Keratinocyte (primary cell): ENCODE data around the gene LGI4. TPM values are rescaled to one million over a fixed set of nuclear protein-coding genes. Genes with fewer than 3 reads are reported as not detected.
A peak's percentile ranks its signal among the peaks of the same experiment; 100 is the strongest.

ENCODE experiments used
- DNase-seq: peaks from one replicate; pipeline ENCODE4 v3.0.0-alpha.2; 2011; ENCODE audit warnings: low read depth, missing footprints, low spot score
- FAIRE-seq: peaks from 2 replicates; lab custom pipeline; 2011; peaks lifted over from hg19 to GRCh38; lab: Jason Lieb, UNC
- H2AFZ ChIP-seq: 2 replicates; pipeline ENCODE4 v1.6.0; 2012; ENCODE audit warnings: low read length, control low read depth, inconsistent platforms; ENCODE audit not compliant: control insufficient read depth
- H3K27ac ChIP-seq: 2 replicates; pipeline ENCODE4 v1.5.1; 2011; ENCODE audit warnings: low read length; ENCODE audit not compliant: control insufficient read depth, insufficient read depth
- H3K27me3 ChIP-seq: 3 replicates; pipeline ENCODE4 v1.6.0; 2011; ENCODE audit warnings: low read length; ENCODE audit not compliant: control insufficient read depth, insufficient read depth; ENCODE audit errors: extremely low read depth
- H3K36me3 ChIP-seq, 2 experiments: 2 replicates in 1 of 2; 3 replicates in 1 of 2; pipeline ENCODE4 v1.5.1; 2011; ENCODE audit warnings: low read length in 2 of 2, mild to moderate bottlenecking in 1 of 2; ENCODE audit not compliant: control insufficient read depth in 2 of 2, insufficient read depth in 2 of 2; ENCODE audit errors: extremely low read depth in 1 of 2
- H3K4me1 ChIP-seq: 3 replicates; pipeline ENCODE4 v1.5.1; 2011; ENCODE audit warnings: low read length; ENCODE audit not compliant: control insufficient read depth, insufficient read depth; ENCODE audit errors: extremely low read depth
- H3K4me2 ChIP-seq: 3 replicates; pipeline ENCODE4 v1.6.0; 2011; ENCODE audit warnings: low read depth, low read length; ENCODE audit not compliant: control insufficient read depth, insufficient read depth; ENCODE audit errors: extremely low read depth
- H3K4me3 ChIP-seq, 3 experiments: fragments of 200-600 bp in 1 of 3; sonication (generic) in 1 of 3; 2 replicates in 2 of 3; 3 replicates in 1 of 3; pipeline ENCODE4 v1.5.1; 2011 to 2016; ENCODE audit warnings: low read length in 3 of 3, mild to moderate bottlenecking in 3 of 3, control low read depth in 2 of 3, inconsistent platforms in 1 of 3, low read depth in 1 of 3, mixed read lengths in 1 of 3, mixed run types in 1 of 3, moderate library complexity in 1 of 3; ENCODE audit not compliant: control insufficient read depth in 2 of 3, insufficient read depth in 2 of 3; ENCODE audit errors: extremely low read depth in 1 of 3
- H3K79me2 ChIP-seq: 2 replicates; pipeline ENCODE4 v1.6.0; 2012; ENCODE audit warnings: low read length; ENCODE audit not compliant: control insufficient read depth, insufficient read depth
- H3K9ac ChIP-seq: 3 replicates; pipeline ENCODE4 v1.6.0; 2011; ENCODE audit warnings: low read length; ENCODE audit not compliant: control insufficient read depth, insufficient read depth; ENCODE audit errors: extremely low read depth
- H3K9me1 ChIP-seq: 3 replicates; pipeline ENCODE4 v1.6.0; 2011; ENCODE audit warnings: low read length; ENCODE audit not compliant: control insufficient read depth, insufficient read depth; ENCODE audit errors: extremely low read depth
- H3K9me3 ChIP-seq: 2 replicates; pipeline ENCODE4 v1.5.1; 2012; ENCODE audit warnings: low read depth, low read length; ENCODE audit not compliant: control insufficient read depth
- H4K20me1 ChIP-seq: 3 replicates; pipeline ENCODE4 v1.6.0; 2011; ENCODE audit warnings: low read length; ENCODE audit not compliant: control insufficient read depth, insufficient read depth; ENCODE audit errors: extremely low read depth
- EZH2 ChIP-seq: IDR thresholded peaks from one replicate; pipeline ENCODE4 v1.6.1; 2012; ENCODE audit warnings: inconsistent platforms, mild to moderate bottlenecking, low read length, moderate library complexity
- dilution Hi-C: fragments of 300-500 bp; cut with MboI; formaldehyde crosslinking; loops from one replicate; pipeline ENCODE4 v1.7.0; 2020; ENCODE audit warnings: low sequenced_read_pairs; ENCODE audit not compliant: extremely low pct_ligation_motif_present
- polyA plus RNA-seq, 5 experiments: library from polyadenylated mRNA; depleted of rRNA in 3 of 5; stranded (reverse) in 3 of 5; stranded (forward) in 1 of 5; unstranded in 1 of 5; fragments of >200 nt; gene quantifications; 1 replicate in 1 of 5; 2 replicates in 3 of 5; 3 replicates in 1 of 5; pipeline versions ENCODE4 v1.2.1 to v1.2.3, GENCODE V29; 2011 to 2012; ENCODE audit warnings: missing spikeins in 2 of 5, low read depth in 1 of 5, low replicate concordance in 1 of 5
- TF ChIP-seq, protein P1 (sequence below), 3 experiments: IDR thresholded peaks in 1 of 3; conservative IDR thresholded peaks in 1 of 3; optimal IDR thresholded peaks in 1 of 3; 2 replicates in 2 of 3; 3 replicates in 1 of 3; pipeline versions ENCODE3 to v1.5.1; 2011; ENCODE audit warnings: low read length in 3 of 3, mild to moderate bottlenecking in 3 of 3, moderate library complexity in 2 of 3, control low read depth in 1 of 3, inconsistent platforms in 1 of 3; ENCODE audit not compliant: insufficient read depth in 2 of 3; ENCODE audit errors: extremely low read depth in 1 of 3

The LGI4 gene
- polyA plus RNA-seq, 1 donor (not counting 4 experiments of a cell fraction or from before 2014, with no cell fraction given) = 0.01 TPM

DNA sequence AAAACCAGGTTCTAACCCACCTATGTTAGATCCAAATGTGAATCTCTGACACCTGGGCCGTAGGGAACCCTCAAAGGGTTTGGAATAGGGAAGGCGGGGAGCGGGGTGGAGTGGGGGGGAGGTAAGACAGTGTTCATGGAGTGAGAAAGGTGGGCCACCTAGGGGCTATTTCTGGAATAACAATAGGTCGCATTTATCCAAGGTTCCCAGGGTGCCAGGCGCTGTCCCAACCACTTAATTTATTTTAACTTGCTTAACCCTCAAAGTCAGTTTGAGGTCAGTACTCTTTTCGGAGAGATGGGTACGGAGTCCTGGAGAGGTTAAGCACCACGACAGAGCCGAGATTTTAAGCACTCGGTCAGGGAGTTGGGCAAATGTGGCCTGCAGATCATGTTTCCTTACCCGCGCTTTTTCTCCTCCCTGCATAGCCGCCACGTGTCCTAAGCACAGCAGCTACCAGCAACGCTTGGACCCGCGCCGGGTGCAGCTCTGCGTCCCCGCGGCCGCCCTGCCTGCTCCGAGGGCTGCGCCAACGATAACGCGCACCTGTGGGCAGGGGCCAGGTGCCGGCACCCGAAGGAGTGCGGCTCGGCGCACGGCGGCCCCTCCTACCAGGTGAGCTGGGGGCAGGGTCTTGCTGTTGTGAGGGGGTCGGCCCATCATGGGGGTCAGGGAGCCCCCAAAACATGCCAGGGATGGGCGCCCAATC is 44.2 kb downstream of the LGI4 start:
- Histone ChIP-seq H3K9me3 (no peaks in the 10 kb centered on the region), H3K36me3 (no peaks in the 10 kb centered on the region), H3K27me3 (no peaks in the 10 kb centered on the region), H3K9me1 (no peaks in the 10 kb centered on the region), H3K27ac (no peak overlapping the region), H4K20me1 (no peaks in the 10 kb centered on the region), H3K9ac (no peak overlapping the region), H3K4me1 (peaks cover 24% of the 10 kb centered on the region), H3K79me2 (no peaks in the 10 kb centered on the region), H3K4me2 (peak overlapping the region; percentile 22), H2AFZ (peak overlapping the region; percentile 57), H3K4me3 (no peak overlapping the region)
- FAIRE-seq (peak; percentile 70), DNase-seq (no peak)
- TF ChIP-seq, protein P1, sequence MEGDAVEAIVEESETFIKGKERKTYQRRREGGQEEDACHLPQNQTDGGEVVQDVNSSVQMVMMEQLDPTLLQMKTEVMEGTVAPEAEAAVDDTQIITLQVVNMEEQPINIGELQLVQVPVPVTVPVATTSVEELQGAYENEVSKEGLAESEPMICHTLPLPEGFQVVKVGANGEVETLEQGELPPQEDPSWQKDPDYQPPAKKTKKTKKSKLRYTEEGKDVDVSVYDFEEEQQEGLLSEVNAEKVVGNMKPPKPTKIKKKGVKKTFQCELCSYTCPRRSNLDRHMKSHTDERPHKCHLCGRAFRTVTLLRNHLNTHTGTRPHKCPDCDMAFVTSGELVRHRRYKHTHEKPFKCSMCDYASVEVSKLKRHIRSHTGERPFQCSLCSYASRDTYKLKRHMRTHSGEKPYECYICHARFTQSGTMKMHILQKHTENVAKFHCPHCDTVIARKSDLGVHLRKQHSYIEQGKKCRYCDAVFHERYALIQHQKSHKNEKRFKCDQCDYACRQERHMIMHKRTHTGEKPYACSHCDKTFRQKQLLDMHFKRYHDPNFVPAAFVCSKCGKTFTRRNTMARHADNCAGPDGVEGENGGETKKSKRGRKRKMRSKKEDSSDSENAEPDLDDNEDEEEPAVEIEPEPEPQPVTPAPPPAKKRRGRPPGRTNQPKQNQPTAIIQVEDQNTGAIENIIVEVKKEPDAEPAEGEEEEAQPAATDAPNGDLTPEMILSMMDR (optimal IDR thresholded peaks at IDR 0.05 in 1 of 3, IDR thresholded peaks at IDR 0.05 in 1 of 3, conservative IDR thresholded peaks at IDR 0.05 in 1 of 3; ENCODE audit: extremely low read depth in 1 of 3, insufficient read depth in 2 of 3, low read length in 3 of 3) = peak; percentile 47 to 74 (median 57)
- TF ChIP-seq EZH2 = no peak
- dilution Hi-C loops = no loop called here

DNA sequence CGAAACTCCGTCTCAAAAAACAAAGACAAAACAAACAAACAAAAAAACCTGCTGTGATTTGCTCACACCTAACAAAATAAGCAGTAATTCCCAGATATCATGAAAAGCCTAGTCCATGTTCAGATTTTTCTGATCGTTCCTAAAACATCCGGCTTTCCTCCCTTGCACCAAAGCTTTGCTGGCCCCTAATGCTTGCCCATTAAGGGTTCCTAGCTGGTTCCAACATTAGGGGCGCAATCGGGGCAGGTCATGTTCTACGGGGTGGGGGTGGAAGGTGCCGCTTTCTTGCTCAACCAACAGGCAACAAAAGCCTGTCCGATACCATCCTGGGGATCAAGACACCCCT is 44.7 kb downstream of the LGI4 start:
- no peaks in the 10 kb centered on the region for H3K27me3 ChIP-seq
- no peaks in the 10 kb centered on the region for H3K9me1 ChIP-seq
- no peak for TF ChIP-seq EZH2
- TF ChIP-seq, protein P1 (optimal IDR thresholded peaks at IDR 0.05 in 1 of 3, IDR thresholded peaks at IDR 0.05 in 1 of 3, conservative IDR thresholded peaks at IDR 0.05 in 1 of 3; ENCODE audit: extremely low read depth in 1 of 3, insufficient read depth in 2 of 3, low read length in 3 of 3) = no peak
- no peak overlapping the region for H3K9ac ChIP-seq
- H3K79me2 ChIP-seq = no peaks in the 10 kb centered on the region
- no peaks in the 10 kb centered on the region for H4K20me1 ChIP-seq
- H3K4me2 ChIP-seq = no peak overlapping the region
- H3K4me1 ChIP-seq = peaks cover 22% of the 10 kb centered on the region
- H3K9me3 ChIP-seq = no peaks in the 10 kb centered on the region
- FAIRE-seq = no peak
- no peak overlapping the region for H2AFZ ChIP-seq
- dilution Hi-C loops = no loop called here
- no peaks in the 10 kb centered on the region for H3K36me3 ChIP-seq
- no peak overlapping the region for H3K4me3 ChIP-seq
- DNase-seq = no peak
- H3K27ac ChIP-seq = no peak overlapping the region
